K562 (cell line): ENCODE data around the gene VTI1B. TPM values are rescaled to one million over a fixed set of nuclear protein-coding genes. Genes with fewer than 3 reads are reported as not detected.
A peak's percentile ranks its signal among the peaks of the same experiment; 100 is the strongest.

Source experiments
- ARID3A ChIP-seq: IDR thresholded peaks from 2 replicates; pipeline ENCODE4 v1.6.1; 2012; ENCODE audit warnings: low read depth, low read length, improper control_type of control experiment, borderline replicate concordance
- CTCFL ChIP-seq: IDR thresholded peaks from 2 replicates; pipeline ENCODE4 v1.6.1; 2011; ENCODE audit warnings: borderline replicate concordance, low read depth, mild to moderate bottlenecking, moderate library complexity, low read length; ENCODE audit not compliant: insufficient read depth, poor library complexity, severe bottlenecking
- DEAF1 ChIP-seq: fragments of 450-650 bp; formaldehyde crosslinking; IDR thresholded peaks from 2 replicates; pipeline ENCODE4 v1.4.0; 2020; ENCODE audit warnings: mild to moderate bottlenecking, moderate library complexity
- DPF2 ChIP-seq: fragments of 450-650 bp; IDR thresholded peaks from 2 replicates; pipeline ENCODE4 v1.6.1; 2016
- GTF2B ChIP-seq: IDR thresholded peaks from 2 replicates; pipeline ENCODE4 v1.6.1; 2011; ENCODE audit not compliant: insufficient read length; ENCODE audit errors: extremely low read depth
- NFE2 ChIP-seq: IDR thresholded peaks from 2 replicates; pipeline ENCODE4 v1.6.1; 2014; ENCODE audit warnings: antibody characterized with exemption, low read depth
- NRF1 ChIP-seq, 2 experiments: fragments of 450-650 bp; IDR thresholded peaks in 1 of 2; conservative IDR thresholded peaks in 1 of 2; 2 replicates each; pipeline ENCODE4 v1.6.1; 2014; ENCODE audit warnings: mild to moderate bottlenecking in 2 of 2
- PTBP1 ChIP-seq: fragments of 200-400 bp; formaldehyde crosslinking; IDR thresholded peaks from 2 replicates; pipeline ENCODE4 v1.6.1; 2017; ENCODE audit warnings: low read depth, low read length
- RAD21 ChIP-seq, 2 experiments: fragments of 250-450 bp in 1 of 2; fragments of 450-650 bp in 1 of 2; sonication (Bioruptor Pico) in 1 of 2; formaldehyde crosslinking in 1 of 2; IDR thresholded peaks in 1 of 2; conservative IDR thresholded peaks in 1 of 2; 2 replicates each; pipeline versions ENCODE4 v1.4.0 to v1.8.0; 2020 to 2022; ENCODE audit warnings: mild to moderate bottlenecking in 2 of 2, moderate library complexity in 1 of 2
- RCOR1 ChIP-seq, 2 experiments: IDR thresholded peaks; 2 replicates each; pipeline ENCODE4 v1.6.1; 2012; ENCODE audit warnings: low read depth in 2 of 2, low read length in 2 of 2, borderline replicate concordance in 1 of 2, improper control_type of control experiment in 1 of 2
- RUNX1 ChIP-seq: sonication (generic); IDR thresholded peaks from 2 replicates; pipeline ENCODE4 v1.6.1; 2016; ENCODE audit warnings: antibody characterized with exemption, low read depth
- SETDB1 ChIP-seq: IDR thresholded peaks from one replicate; pipeline ENCODE4 v1.6.1; 2012; ENCODE audit warnings: low read length, control low read depth, inconsistent platforms
- TRIM25 ChIP-seq: fragments of 450-650 bp; IDR thresholded peaks from 2 replicates; pipeline ENCODE4 v1.7.0; 2016; ENCODE audit warnings: borderline replicate concordance
- U2AF1 ChIP-seq: fragments of 200-400 bp; formaldehyde crosslinking; optimal IDR thresholded peaks from 2 replicates; pipeline ENCODE3; 2017; ENCODE audit warnings: mild to moderate bottlenecking, low read depth, low read length, moderate library complexity
- ZNF282 ChIP-seq: sonication (generic); formaldehyde crosslinking; IDR thresholded peaks from 2 replicates; pipeline ENCODE4 v1.8.1; 2023; ENCODE audit warnings: missing genetic modification reagents
- polyA plus RNA-seq, 8 experiments: library from polyadenylated mRNA; depleted of rRNA in 4 of 8; stranded (reverse) in 5 of 8; unstranded in 3 of 8; fragments of >200 nt; fragmentation: Nextera tagmentation in 2 of 8; fragmentation: Illumina TruSeq in 1 of 8; extraction: Ambion mirVana in 2 of 8; extraction: Trizol in 1 of 8; gene quantifications; 2 replicates each; pipeline versions ENCODE4 v1.2.1 to v1.2.3, GENCODE V29; 2011 to 2014; ENCODE audit warnings: inconsistent platforms in 1 of 8, missing spikeins in 1 of 8
- total RNA-seq, 7 experiments: library from RNA; depleted of rRNA in 6 of 7; stranded (reverse); fragments of >200 nt in 6 of 7; fragmentation: Illumina TruSeq in 2 of 7; extraction: Trizol in 2 of 7; gene quantifications; 2 replicates each; pipeline versions ENCODE4 v1.2.1 to v1.2.3, GENCODE V29; 2011 to 2021; ENCODE audit warnings: low replicate concordance in 1 of 7

The VTI1B gene
- total and polyA plus RNA-seq, 9 of the 15 experiments (the other 6 are each of a cell fraction or from before 2014, with no cell fraction given): 7.8 to 69.8 (median 50.1) TPM

GRCh38 chr14:67636361-67636919 is 38.0 kb downstream of the VTI1B start (continued):
- TF ChIP-seq RCOR1 (IDR thresholded peaks at IDR 0.05; ENCODE audit: borderline replicate concordance in 1 of 2, low read depth in 2 of 2, low read length in 2 of 2) (peak; percentile 94 to 100), TRIM25 (no peak), ARID3A (peak; percentile 83), DEAF1 (CRISPR knock-in tag) (peak; percentile 38; the same call in 1 of the 2 replicates), U2AF1 (no peak), CTCFL (no peak), RUNX1 (no peak), ZNF282 (CRISPR knock-in tag) (no peak), RAD21 (CRISPR knock-in tag; conservative IDR thresholded peaks at IDR 0.05 in 1 of 2, IDR thresholded peaks at IDR 0.05 in 1 of 2) (peak in 1 of 2 experiments; percentile 54; a peak in 2 of 4 replicates), NFE2 (no peak), GTF2B (no peak), DPF2 (peak; percentile 96), SETDB1 (no peak), NRF1 (conservative IDR thresholded peaks at IDR 0.05 in 1 of 2, IDR thresholded peaks at IDR 0.05 in 1 of 2) (no peak), PTBP1 (no peak)
